ENCODE data around the gene LPAR3.

- no peak for TF ChIP-seq ZBTB1 (tag by site-specific recombination; IDR thresholded peaks at IDR 0.05)
- TF ChIP-seq MYNN (tag by site-specific recombination; IDR thresholded peaks at IDR 0.05; ENCODE audit: borderline replicate concordance): no peak
- no peak for TF ChIP-seq ZNF518A (tag by site-specific recombination; conservative IDR thresholded peaks at IDR 0.05; ENCODE audit: low read depth)
- no peak for TF ChIP-seq CTCF (tag by site-specific recombination; IDR thresholded peaks at IDR 0.05)
- TF ChIP-seq ZNF19 (tag by site-specific recombination; IDR thresholded peaks at IDR 0.05; ENCODE audit: low read depth): no peak
- TF ChIP-seq ZNF416 (tag by site-specific recombination; IDR thresholded peaks at IDR 0.05): no peak
- TF ChIP-seq ZNF558 (tag by site-specific recombination; IDR thresholded peaks at IDR 0.05): no peak
- no peak for TF ChIP-seq ZNF549 (tag by site-specific recombination; IDR thresholded peaks at IDR 0.05)
Observed at GRCh38 chr1:84928979-84929378, 36.0 kb upstream of the LPAR3 start.
